Endothelial cell (in vitro differentiated cells): Measurements from ENCODE around the gene RAPGEF3. TPM values are rescaled to one million over a fixed set of nuclear protein-coding genes. Genes with fewer than 3 reads are reported as not detected.

Experiments used
- DNase-seq: peaks from one replicate; pipeline ENCODE4 v3.0.0; 2021; ENCODE audit warnings: low spot score
- H3K27ac Mint-ChIP-seq: one replicate; pipeline ENCODE4 v1.8.0; 2021; ENCODE audit warnings: mixed read lengths, inconsistent platforms; ENCODE audit not compliant: unreplicated experiment
- H3K27me3 Mint-ChIP-seq: one replicate; pipeline ENCODE4 v1.8.0; 2021; ENCODE audit warnings: mild to moderate bottlenecking, moderate library complexity, mixed read lengths, inconsistent platforms; ENCODE audit not compliant: unreplicated experiment
- H3K36me3 Mint-ChIP-seq: one replicate; pipeline ENCODE4 v1.8.0; 2021; ENCODE audit warnings: mild to moderate bottlenecking, low read depth, mixed read lengths, inconsistent platforms; ENCODE audit not compliant: unreplicated experiment
- H3K4me1 Mint-ChIP-seq: one replicate; pipeline ENCODE4 v1.8.0; 2021; ENCODE audit warnings: mild to moderate bottlenecking, mixed read lengths, inconsistent platforms; ENCODE audit not compliant: unreplicated experiment
- H3K4me3 Mint-ChIP-seq: one replicate; pipeline ENCODE4 v1.8.0; 2021; ENCODE audit warnings: mild to moderate bottlenecking, mixed read lengths, inconsistent platforms; ENCODE audit not compliant: unreplicated experiment
- H3K9me3 Mint-ChIP-seq: one replicate; pipeline ENCODE4 v1.8.0; 2021; ENCODE audit warnings: mixed read lengths, inconsistent platforms; ENCODE audit not compliant: unreplicated experiment
- CTCF ChIP-seq: fragments of 200-600 bp; sonication (generic); IDR thresholded peaks from one replicate; pipeline ENCODE4 v1.5.0; 2021; ENCODE audit warnings: antibody characterized with exemption; ENCODE audit not compliant: unreplicated experiment
- total RNA-seq: library from RNA; stranded (reverse); fragmentation: NEBNext Ultra II Directional; extraction: Animal tissue kit (Norgen Biotek cat#: 25700); gene quantifications from one replicate; pipeline ENCODE4 v1.2.1, GENCODE V29; 2021; ENCODE audit not compliant: unreplicated experiment

RAPGEF3 gene
- total RNA-seq, 1 donor from 2014 or later = 81.5 TPM

GRCh38 chr12:47757364-47757839, 1.3 kb downstream of the RAPGEF3 start:
- Mint-ChIP-seq H3K27ac (peak overlapping the region; percentile 68), H3K4me3 (peak overlapping the region; percentile 93), H3K9me3 (no peaks in the 10 kb centered on the region), H3K27me3 (peaks cover 25% of the 10 kb centered on the region), H3K36me3 (peaks cover 41% of the 10 kb centered on the region), H3K4me1 (peaks cover 79% of the 10 kb centered on the region)
- DNase-seq = no peak
- TF ChIP-seq CTCF = no peak

- H3K27ac Mint-ChIP-seq = peak overlapping the region; percentile 57
Measured at GRCh38 chr12:47755655-47756562, 2.8 kb downstream of the RAPGEF3 start.

GRCh38 chr12:47754881-47755280, 3.8 kb downstream of the RAPGEF3 start:
- no peak for TF ChIP-seq CTCF
- Mint-ChIP-seq H3K27ac (no peak overlapping the region), H3K4me1 (peaks cover 55% of the 10 kb centered on the region), H3K36me3 (peaks cover 28% of the 10 kb centered on the region), H3K27me3 (peaks cover 22% of the 10 kb centered on the region), H3K9me3 (no peaks in the 10 kb centered on the region), H3K4me3 (peak overlapping the region; percentile 66)
- DNase-seq = no peak

More at GRCh38 chr12:47755655-47756562, 2.8 kb downstream of the RAPGEF3 start:
- Mint-ChIP-seq H3K36me3 (peaks cover 29% of the 10 kb centered on the region), H3K4me1 (peaks cover 65% of the 10 kb centered on the region), H3K27me3 (peaks cover 22% of the 10 kb centered on the region), H3K9me3 (no peaks in the 10 kb centered on the region), H3K4me3 (peak overlapping the region; percentile 93)
- no peak for DNase-seq
- TF ChIP-seq CTCF = no peak

- peaks cover 54% of the 10 kb centered on the region for H3K4me1 Mint-ChIP-seq
Measured at GRCh38 chr12:47754126-47754525, 4.6 kb downstream of the RAPGEF3 start.

More at GRCh38 chr12:47754126-47754525, 4.6 kb downstream of the RAPGEF3 start:
- Mint-ChIP-seq H3K27ac (peak overlapping the region; percentile 88), H3K9me3 (no peaks in the 10 kb centered on the region), H3K4me3 (no peak overlapping the region), H3K27me3 (peaks cover 22% of the 10 kb centered on the region), H3K36me3 (peaks cover 32% of the 10 kb centered on the region)
- TF ChIP-seq CTCF = no peak
- no peak for DNase-seq
